Measurements from ENCODE around the gene CEP162.

The CEP162 gene, protein sequence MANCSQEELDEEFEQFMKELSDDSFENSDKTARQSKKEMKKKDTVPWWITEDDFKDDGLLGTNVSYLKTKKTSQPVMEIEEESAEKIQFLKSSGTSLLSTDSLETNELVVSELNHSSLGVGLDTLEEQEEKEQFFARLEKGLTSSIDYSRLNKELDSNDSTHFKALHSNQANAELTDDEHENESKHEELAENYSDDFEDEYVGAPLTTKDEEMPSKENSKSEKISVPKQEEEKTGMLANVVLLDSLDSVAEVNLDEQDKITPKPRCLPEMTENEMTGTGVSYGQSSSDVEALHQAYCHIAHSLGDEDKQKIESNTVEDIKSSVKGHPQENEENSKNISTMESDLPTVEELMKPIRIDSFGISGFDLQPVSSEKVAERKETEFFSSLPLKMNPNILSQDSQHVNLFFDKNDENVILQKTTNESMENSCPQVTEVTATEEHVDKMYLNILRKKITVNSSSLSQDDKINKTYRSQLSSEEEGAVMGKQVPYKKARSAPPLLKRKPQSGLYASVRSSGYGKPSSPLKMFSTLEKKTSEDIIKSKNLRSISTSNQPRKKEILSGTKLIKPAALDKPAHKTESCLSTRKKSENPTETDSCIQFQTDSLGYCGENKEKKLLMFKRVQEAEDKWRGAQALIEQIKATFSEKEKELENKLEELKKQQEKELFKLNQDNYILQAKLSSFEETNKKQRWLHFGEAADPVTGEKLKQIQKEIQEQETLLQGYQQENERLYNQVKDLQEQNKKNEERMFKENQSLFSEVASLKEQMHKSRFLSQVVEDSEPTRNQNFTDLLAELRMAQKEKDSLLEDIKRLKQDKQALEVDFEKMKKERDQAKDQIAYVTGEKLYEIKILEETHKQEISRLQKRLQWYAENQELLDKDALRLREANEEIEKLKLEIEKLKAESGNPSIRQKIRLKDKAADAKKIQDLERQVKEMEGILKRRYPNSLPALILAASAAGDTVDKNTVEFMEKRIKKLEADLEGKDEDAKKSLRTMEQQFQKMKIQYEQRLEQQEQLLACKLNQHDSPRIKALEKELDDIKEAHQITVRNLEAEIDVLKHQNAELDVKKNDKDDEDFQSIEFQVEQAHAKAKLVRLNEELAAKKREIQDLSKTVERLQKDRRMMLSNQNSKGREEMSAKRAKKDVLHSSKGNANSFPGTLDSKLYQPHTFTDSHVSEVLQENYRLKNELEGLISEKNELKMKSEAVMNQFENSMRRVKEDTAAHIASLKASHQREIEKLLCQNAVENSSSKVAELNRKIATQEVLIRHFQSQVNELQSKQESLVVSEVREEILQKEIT (N-terminal part only)

DNA sequence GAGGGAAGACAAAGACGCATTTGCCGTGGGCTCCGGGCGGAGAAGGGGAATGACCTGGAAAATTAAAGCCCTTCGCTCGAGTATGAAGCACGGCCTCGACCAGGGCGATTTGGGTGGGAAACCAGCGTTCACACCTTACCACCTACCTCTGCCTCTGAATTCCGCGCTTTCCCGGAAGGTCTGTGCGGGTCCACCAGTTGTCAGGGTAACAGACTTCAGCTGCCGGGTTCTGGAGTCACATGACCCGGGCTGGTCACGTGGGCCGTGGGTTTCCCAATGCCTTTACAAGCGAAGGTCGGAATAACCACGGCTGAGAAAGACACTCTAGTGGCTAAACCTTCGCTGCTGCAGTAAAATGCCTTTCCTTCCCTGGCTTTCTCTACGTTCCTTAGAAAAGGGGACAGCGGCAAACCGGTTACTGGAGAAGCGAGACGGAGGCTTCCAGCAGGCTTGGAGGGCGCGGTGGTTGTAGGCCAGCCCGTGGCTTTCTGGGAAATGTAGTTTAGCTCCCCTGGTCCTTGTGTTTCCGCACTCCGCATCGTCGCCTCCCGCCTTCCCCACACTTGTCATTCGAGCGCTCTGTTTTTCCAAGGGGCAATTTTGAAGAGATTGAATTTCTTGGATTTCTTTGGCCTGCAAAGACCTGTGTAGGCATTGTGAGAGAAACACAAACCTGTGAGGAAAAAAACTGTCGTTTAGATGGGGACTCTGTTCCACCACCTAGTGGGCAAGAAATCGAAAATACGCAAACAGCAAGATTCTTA lies at the start of gene CEP162:
Gene CEP162 (minus strand): TSS at position 210 of the 764 bp plus-strand sequence. CDS start 1,250 bp downstream, outside the sequence.
- DNase-seq (ENCODE audit: low read depth): peak; percentile 63
- TF ChIP-seq, protein P1, sequence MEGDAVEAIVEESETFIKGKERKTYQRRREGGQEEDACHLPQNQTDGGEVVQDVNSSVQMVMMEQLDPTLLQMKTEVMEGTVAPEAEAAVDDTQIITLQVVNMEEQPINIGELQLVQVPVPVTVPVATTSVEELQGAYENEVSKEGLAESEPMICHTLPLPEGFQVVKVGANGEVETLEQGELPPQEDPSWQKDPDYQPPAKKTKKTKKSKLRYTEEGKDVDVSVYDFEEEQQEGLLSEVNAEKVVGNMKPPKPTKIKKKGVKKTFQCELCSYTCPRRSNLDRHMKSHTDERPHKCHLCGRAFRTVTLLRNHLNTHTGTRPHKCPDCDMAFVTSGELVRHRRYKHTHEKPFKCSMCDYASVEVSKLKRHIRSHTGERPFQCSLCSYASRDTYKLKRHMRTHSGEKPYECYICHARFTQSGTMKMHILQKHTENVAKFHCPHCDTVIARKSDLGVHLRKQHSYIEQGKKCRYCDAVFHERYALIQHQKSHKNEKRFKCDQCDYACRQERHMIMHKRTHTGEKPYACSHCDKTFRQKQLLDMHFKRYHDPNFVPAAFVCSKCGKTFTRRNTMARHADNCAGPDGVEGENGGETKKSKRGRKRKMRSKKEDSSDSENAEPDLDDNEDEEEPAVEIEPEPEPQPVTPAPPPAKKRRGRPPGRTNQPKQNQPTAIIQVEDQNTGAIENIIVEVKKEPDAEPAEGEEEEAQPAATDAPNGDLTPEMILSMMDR (IDR thresholded peaks at IDR 0.05; ENCODE audit: low read depth, low read length, missing control alignments): peak; percentile 77
- in situ Hi-C loops (cut with HindIII; ENCODE audit: low sequenced_read_pairs): no loop called here
- peak within 1 kb of the TSS; percentile 74 for H3K4me3 ChIP-seq (ENCODE audit: low read depth, low read length)

DNA sequence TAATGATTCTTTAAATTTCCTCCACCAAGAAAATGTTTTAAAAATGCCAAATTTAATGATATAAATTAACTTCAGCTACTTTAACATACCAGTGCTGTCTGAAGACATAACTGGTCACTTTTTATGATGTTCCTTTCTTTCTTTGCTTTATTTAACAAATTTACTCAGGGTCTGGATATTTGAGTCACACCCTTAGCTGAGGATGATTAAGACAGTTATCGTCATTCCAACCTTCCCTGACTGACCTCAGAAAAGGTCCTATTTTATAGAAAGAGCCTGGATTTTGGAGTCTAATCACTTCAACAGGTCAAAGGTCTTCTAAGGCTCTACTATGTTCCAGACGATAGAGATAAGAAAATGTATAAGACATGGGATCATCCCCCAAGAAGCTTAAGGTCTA lies 47.4 kb upstream of the CEP162 start:
- no peak for DNase-seq (ENCODE audit: low read depth)
- TF ChIP-seq, protein P1 (IDR thresholded peaks at IDR 0.05; ENCODE audit: low read depth, low read length, missing control alignments): no peak
- in situ Hi-C loops (cut with HindIII; ENCODE audit: low sequenced_read_pairs): loop anchor here (5.0 kb wide), 1 partner anchor 32 kb away; no protein-coding TSS in a partner anchor
- no peak overlapping the region for H3K4me3 ChIP-seq (ENCODE audit: low read depth, low read length)

DNA sequence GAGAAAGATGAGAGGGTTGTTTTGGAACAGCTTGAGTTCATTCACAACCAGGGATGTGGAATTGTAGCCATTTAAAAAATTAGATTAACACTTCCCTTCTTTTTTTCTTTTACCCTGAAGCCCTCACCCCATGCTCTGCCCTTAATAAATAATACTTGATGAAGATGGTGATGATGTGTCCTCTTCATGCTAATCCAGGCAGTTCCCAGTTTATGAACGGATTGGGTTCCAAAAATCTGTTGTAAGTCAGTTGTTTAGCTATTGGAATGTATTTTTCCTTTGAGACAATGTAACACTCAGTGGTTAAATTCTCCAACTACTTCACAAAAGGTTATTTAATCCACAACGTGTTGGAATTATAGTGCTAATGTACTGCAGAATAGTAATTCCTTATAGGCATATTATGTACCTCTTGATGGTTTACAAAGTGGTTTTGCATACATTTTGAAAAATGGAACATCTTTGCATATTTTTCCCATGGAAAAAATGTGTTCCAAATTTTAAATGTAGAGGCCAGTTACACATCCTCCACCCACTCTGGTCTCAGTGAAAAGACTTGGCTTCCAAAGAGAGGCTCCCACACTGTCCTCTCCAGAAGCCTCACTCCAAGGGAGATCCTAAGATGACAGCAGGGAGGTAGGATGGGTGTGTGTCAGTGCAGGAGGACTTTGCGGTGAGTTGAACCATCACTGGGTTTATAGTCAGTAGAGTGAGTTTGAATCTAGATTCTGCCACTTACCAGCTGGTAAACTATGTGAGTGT lies 45.8 kb upstream of the CEP162 start:
- in situ Hi-C loops (cut with HindIII; ENCODE audit: low sequenced_read_pairs): loop anchor here (5.0 kb wide), 1 partner anchor 34 kb away; no protein-coding TSS in a partner anchor
- no peak overlapping the region for H3K4me3 ChIP-seq (ENCODE audit: low read depth, low read length)
- DNase-seq (ENCODE audit: low read depth): no peak
- TF ChIP-seq, protein P1 (IDR thresholded peaks at IDR 0.05; ENCODE audit: low read depth, low read length, missing control alignments): no peak

DNA sequence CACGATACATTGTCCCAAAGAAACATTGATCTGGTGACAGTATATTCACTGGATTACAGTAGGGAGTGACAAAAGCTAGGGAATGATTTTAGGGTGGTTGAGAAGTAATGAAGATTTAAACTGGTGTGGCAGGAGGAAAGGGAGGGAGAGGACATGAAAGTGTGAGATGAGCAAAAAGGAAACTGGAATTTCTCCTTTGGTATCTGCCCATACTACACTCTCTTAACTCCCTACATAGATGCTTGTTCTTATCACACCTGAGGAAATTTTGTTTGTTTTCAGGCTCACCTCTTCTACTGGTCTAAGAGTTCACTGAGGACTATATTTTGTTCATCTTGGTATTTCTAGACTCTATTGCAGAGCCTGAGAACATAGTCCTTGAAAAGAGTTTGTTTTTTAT lies 44.9 kb upstream of the CEP162 start:
- in situ Hi-C loops (cut with HindIII; ENCODE audit: low sequenced_read_pairs): loop anchor here (5.0 kb wide), 1 partner anchor 35 kb away; no protein-coding TSS in a partner anchor

More for the DNA sequence above, 44.9 kb upstream of the CEP162 start:
- TF ChIP-seq, protein P1 (IDR thresholded peaks at IDR 0.05; ENCODE audit: low read depth, low read length, missing control alignments): no peak
- no peak for DNase-seq (ENCODE audit: low read depth)
- H3K4me3 ChIP-seq (ENCODE audit: low read depth, low read length): no peak overlapping the region
